Fibroblast of mammary gland (primary cell): Measurements from ENCODE around the gene GRAMD1B.

Experiments
- DNase-seq: peaks from one replicate; pipeline ENCODE4 v3.0.0-alpha.2; 2010; ENCODE audit warnings: low read depth
- H3K4me3 ChIP-seq: 2 replicates; pipeline ENCODE4 v1.5.1; 2011; ENCODE audit warnings: low read depth, mild to moderate bottlenecking, low read length, moderate library complexity; ENCODE audit not compliant: control insufficient read depth
- TF ChIP-seq, protein P1 (sequence below): conservative IDR thresholded peaks from 2 replicates; pipeline ENCODE4 v1.5.1; 2011; ENCODE audit warnings: low read depth, low read length, inconsistent platforms; ENCODE audit not compliant: control insufficient read depth, insufficient read depth

GRAMD1B gene

DNA sequence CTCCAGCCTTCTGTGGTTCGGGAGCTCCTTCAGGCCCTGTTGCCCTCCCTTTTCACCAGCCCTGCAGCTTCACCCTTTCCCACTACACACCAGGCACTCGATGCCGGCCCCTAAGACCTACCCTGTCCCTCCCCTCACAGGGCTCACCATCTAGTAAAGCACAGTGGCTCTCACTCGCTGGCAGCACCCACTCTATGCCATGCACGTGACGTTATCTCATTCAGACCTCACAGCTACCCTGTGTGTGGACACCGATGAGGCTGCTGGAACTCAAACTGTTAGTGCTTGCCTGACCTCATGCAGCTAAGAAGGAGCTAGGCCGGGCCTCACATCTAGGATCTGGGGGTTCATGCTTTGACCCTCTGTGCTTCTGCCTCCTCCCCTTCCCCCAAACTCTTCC is 178.9 kb downstream of the GRAMD1B start:
- TF ChIP-seq, protein P1, sequence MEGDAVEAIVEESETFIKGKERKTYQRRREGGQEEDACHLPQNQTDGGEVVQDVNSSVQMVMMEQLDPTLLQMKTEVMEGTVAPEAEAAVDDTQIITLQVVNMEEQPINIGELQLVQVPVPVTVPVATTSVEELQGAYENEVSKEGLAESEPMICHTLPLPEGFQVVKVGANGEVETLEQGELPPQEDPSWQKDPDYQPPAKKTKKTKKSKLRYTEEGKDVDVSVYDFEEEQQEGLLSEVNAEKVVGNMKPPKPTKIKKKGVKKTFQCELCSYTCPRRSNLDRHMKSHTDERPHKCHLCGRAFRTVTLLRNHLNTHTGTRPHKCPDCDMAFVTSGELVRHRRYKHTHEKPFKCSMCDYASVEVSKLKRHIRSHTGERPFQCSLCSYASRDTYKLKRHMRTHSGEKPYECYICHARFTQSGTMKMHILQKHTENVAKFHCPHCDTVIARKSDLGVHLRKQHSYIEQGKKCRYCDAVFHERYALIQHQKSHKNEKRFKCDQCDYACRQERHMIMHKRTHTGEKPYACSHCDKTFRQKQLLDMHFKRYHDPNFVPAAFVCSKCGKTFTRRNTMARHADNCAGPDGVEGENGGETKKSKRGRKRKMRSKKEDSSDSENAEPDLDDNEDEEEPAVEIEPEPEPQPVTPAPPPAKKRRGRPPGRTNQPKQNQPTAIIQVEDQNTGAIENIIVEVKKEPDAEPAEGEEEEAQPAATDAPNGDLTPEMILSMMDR = no peak
- DNase-seq = no peak
- no peak overlapping the region for H3K4me3 ChIP-seq

DNA sequence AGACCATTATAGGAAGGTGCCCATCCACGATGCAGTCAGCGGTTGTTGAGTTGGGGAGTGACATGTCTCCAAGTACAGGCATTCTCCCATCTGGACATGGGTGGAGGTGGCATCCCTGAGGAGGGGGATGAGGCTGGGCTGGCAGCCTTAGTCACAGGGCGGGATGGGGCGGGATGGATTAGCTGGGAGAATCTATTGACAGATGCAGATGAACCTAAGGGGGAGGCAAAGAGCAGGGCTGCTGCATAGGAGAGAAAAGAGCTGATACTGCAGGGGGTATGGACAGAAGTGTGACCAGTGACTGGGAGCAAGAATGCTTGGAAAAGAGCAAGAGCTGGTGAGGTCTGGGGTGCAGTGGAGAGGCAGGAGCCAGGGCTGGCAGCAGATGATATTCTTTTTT is 181.6 kb downstream of the GRAMD1B start:
- TF ChIP-seq, protein P1 = no peak
- DNase-seq = no peak
- H3K4me3 ChIP-seq = no peak overlapping the region

- no peak overlapping the region for H3K4me3 ChIP-seq
- TF ChIP-seq, protein P1 = no peak
- DNase-seq = peak; percentile 75
Observed at GRCh38 chr11:123616505-123617198, 186.6 kb downstream of the GRAMD1B start.

DNA sequence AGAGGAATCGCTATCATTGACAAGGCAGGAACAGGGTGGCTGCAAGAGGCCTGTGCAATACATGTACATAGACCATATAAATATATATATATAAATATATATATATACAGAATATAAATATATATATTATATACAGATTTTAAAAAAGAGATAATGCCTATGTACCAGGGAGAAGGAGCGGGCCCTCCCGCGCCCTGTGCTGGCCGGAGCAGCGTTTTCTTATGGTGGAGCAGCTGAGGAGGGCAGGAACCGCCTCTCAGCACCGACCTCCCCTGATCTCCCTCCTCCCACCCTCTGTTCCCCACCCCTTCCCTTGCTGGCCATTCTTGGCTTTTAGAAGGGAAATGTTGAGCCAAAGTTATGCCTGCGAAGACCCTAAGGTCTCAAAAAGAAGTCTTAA is 192.5 kb downstream of the GRAMD1B start:
- no peak for DNase-seq
- TF ChIP-seq, protein P1 = no peak
- no peak overlapping the region for H3K4me3 ChIP-seq

- TF ChIP-seq, protein P1 = no peak
- no peak overlapping the region for H3K4me3 ChIP-seq
- peak; percentile 47 for DNase-seq
Observed at GRCh38 chr11:123624974-123625373, 194.9 kb downstream of the GRAMD1B start.

DNA sequence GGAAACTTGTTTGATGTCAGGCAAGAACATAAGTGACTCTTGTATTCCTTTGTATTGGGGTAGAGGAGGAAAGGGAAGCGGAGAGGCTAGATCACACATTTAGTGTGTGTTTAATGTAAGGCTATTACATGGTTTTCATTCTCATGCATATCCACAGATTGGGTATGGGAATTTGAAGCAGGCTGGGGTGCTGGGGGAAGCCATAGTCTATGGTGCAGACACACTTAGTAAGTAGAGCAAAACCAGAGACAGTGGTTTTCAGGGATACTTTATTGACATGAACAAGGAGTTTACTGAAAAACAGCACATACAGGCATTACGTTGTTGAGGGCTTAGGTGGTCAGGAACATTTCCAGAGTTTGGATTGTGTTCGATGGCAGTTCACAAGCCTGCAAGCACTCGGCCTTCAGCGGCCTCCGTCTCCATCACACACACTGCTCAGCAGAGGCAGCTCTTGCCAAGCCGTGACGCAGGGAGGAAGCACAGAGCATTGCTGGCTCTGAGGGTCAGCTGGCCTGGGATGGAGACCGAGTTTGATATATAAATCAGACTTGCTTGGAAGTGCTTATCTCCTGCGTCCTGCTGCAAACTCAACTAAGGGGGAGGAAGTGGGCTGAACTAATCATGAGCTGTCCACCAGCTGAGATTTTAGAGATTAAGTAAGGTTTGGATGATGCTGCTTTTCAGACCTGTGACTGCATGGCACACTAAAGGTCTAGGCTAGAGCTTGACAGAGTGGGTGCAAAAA is 199.0 kb downstream of the GRAMD1B start:
- peak; percentile 56 for DNase-seq
- TF ChIP-seq, protein P1 = no peak
- H3K4me3 ChIP-seq = no peak overlapping the region
